Ovary (tissue), 9 donors: ENCODE data around the gene LNPEP. TPM values are rescaled to one million over a fixed set of nuclear protein-coding genes. Genes with fewer than 3 reads are reported as not detected.

Experiments
- DNase-seq, 5 donors: peaks; one replicate each; pipeline ENCODE4 v3.0.0-alpha.2; 2019 to 2020
- H3K27ac ChIP-seq, 2 donors: fragments of 200-600 bp; one replicate each; pipeline versions ENCODE4 v1.5.1 to v1.8.0; 2019 to 2022
- H3K27me3 ChIP-seq: fragments of 200-600 bp; one replicate; pipeline ENCODE4 v1.8.0; 2022
- H3K36me3 ChIP-seq: fragments of 200-600 bp; sonication (generic); one replicate; pipeline ENCODE4 v1.5.1; 2019
- H3K4me1 ChIP-seq: one replicate; pipeline ENCODE4 v1.8.1; 2013; ENCODE audit warnings: mild to moderate bottlenecking, moderate library complexity; ENCODE audit not compliant: insufficient read depth
- H3K4me3 ChIP-seq: fragments of 200-600 bp; sonication (generic); one replicate; pipeline ENCODE4 v1.5.1; 2017
- H3K9me3 ChIP-seq, 2 donors: fragments of 200-600 bp in 1 of 2; sonication (generic) in 1 of 2; one replicate each; pipeline versions ENCODE4 v1.5.1 to v1.8.1; 2013 to 2019; ENCODE audit warnings: mild to moderate bottlenecking in 1 of 2, moderate library complexity in 1 of 2
- EP300 ChIP-seq: sonication (generic); formaldehyde crosslinking; IDR thresholded peaks from one replicate; pipeline ENCODE4 v1.6.1; 2017; ENCODE audit warnings: antibody characterized with exemption
- POLR2A ChIP-seq: fragments of 450-650 bp; IDR thresholded peaks from one replicate; pipeline ENCODE4 v1.6.1; 2017; ENCODE audit warnings: antibody characterized with exemption, mild to moderate bottlenecking, moderate library complexity
- WGBS, 3 donors: extraction: QIAGEN DNeasy Blood & Tissue Kit in 1 of 3; methylation state at CpG; one replicate each; pipeline versions ENCODE4 v1.1.5 to v1.1.7; 2013 to 2017; 5-methylcytosine and 5-hydroxymethylcytosine counted together
- intact Hi-C, 4 donors: fragments of 100-400 bp; cut with DNase I; formaldehyde crosslinking; loops; one replicate each; pipeline versions ENCODE4 v1.11.0 to v1.15.1; 2022 to 2023
- polyA plus RNA-seq, 2 donors: library from polyadenylated mRNA; stranded (reverse); fragments of 200-250 nt in 1 of 2; fragments of 350-450 nt in 1 of 2; fragmentation: Illumina TruSeq in 1 of 2; extraction: RNeasy Lipid Tissue Mini Kit (QIAGEN cat#74804) in 1 of 2; gene quantifications; one replicate each; pipeline ENCODE4 v1.2.3, GENCODE V29; 2013 to 2014
- total RNA-seq, 7 donors: library from RNA; depleted of rRNA in 2 of 7; stranded (reverse); fragments of >200 nt in 2 of 7; fragmentation: NEBNext Ultra II Directional in 3 of 7; extraction: Animal tissue kit (Norgen Biotek cat#: 25700) in 3 of 7; gene quantifications; one replicate each; pipeline versions ENCODE4 v1.1.0 to v1.2.4, GENCODE V29; 2016 to 2023
- TF ChIP-seq, protein P1 (sequence below), 3 donors: fragments of 450-650 bp in 2 of 3; fragments of 200-600 bp in 1 of 3; IDR thresholded peaks; one replicate each; pipeline versions ENCODE4 v1.5.1 to v1.8.0; 2016 to 2022; ENCODE audit warnings: antibody characterized with exemption in 3 of 3, mild to moderate bottlenecking in 1 of 3
- donor health status: DM: no; HTN: no; CAD: no; lungs with moderate emphysema.
- donor health status: DM: no; HTN: no; CAD: no.
- donor health status: Bipolar disorder and iron deficiency.
- donor health status: DM: yes; HTN: yes; CAD: no.
- donor health status: DM: no; HTN: no; CAD: no.
- donor health status: DM: yes; HTN: yes; CAD: no.

Gene LNPEP
- total and polyA plus RNA-seq, 9 donors = 7.6 to 45.5 (median 32.3) TPM

DNA sequence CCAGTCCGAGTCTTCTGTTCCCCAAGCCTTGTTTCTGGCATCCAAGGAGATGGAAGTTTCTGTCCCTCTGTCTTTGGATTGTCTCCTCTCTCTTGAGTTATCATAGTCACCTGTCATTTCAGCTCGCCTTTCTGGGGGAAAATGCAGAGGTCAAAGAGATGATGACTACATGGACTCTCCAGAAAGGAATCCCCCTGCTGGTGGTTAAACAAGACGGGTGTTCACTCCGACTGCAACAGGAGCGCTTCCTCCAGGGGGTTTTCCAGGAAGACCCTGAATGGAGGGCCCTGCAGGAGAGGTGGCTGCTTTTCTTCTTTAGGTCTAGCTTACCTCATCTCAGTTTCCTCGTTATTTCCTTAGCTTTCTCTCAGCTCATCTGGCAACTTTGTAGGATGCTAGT, 34.5 kb upstream of the LNPEP start:
- TF ChIP-seq EP300 = no peak
- TF ChIP-seq, protein P1, sequence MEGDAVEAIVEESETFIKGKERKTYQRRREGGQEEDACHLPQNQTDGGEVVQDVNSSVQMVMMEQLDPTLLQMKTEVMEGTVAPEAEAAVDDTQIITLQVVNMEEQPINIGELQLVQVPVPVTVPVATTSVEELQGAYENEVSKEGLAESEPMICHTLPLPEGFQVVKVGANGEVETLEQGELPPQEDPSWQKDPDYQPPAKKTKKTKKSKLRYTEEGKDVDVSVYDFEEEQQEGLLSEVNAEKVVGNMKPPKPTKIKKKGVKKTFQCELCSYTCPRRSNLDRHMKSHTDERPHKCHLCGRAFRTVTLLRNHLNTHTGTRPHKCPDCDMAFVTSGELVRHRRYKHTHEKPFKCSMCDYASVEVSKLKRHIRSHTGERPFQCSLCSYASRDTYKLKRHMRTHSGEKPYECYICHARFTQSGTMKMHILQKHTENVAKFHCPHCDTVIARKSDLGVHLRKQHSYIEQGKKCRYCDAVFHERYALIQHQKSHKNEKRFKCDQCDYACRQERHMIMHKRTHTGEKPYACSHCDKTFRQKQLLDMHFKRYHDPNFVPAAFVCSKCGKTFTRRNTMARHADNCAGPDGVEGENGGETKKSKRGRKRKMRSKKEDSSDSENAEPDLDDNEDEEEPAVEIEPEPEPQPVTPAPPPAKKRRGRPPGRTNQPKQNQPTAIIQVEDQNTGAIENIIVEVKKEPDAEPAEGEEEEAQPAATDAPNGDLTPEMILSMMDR (IDR thresholded peaks at IDR 0.05) = no peak
- TF ChIP-seq POLR2A = no peak
- WGBS, 3 donors = 87 to 91% (median 87%) methylated on average over 6 of the region's 6 CpGs
- H3K36me3 ChIP-seq = no peaks in the 10 kb centered on the region

DNA sequence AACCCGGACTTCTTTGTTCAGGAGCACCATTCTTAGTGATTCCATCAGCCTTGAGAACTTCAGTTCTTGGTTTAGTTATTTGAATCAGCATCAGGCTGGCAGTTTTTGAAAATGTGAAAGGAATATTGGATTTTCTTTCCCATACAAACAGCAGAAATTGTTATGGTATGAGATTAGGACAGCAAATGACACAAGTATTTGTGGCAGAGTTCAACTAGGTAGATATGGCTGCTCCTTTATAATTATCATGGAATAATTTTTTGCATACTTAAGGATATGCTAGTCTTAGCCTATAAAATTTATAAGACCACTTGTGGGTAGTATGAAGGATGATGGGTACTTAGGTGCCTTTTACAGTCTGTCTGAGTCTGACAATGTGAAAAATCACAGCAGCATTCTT, 34.0 kb upstream of the LNPEP start:
- H3K4me3 ChIP-seq = no peak overlapping the region
- no peaks in the 10 kb centered on the region for H3K4me1 ChIP-seq
- no peaks in the 10 kb centered on the region for H3K27me3 ChIP-seq
- no peaks in the 10 kb centered on the region for H3K36me3 ChIP-seq
- WGBS, 3 donors = 86 to 100% (median 88%) methylated on average over 1 of the region's 1 CpG
- H3K27ac ChIP-seq = no peak overlapping the region
- H3K9me3 ChIP-seq = no peaks in the 10 kb centered on the region
- no peak for DNase-seq
- TF ChIP-seq EP300 (no peak), POLR2A (no peak)
- TF ChIP-seq, protein P1 (IDR thresholded peaks at IDR 0.05) = no peak
- intact Hi-C loops = no loop called here

More for the DNA sequence above, 34.5 kb upstream of the LNPEP start:
- Histone ChIP-seq H3K27me3 (no peaks in the 10 kb centered on the region), H3K4me1 (no peaks in the 10 kb centered on the region), H3K9me3 (no peaks in the 10 kb centered on the region), H3K27ac (no peak overlapping the region), H3K4me3 (no peak overlapping the region)
- no peak for DNase-seq
- intact Hi-C loops = no loop called here

DNA sequence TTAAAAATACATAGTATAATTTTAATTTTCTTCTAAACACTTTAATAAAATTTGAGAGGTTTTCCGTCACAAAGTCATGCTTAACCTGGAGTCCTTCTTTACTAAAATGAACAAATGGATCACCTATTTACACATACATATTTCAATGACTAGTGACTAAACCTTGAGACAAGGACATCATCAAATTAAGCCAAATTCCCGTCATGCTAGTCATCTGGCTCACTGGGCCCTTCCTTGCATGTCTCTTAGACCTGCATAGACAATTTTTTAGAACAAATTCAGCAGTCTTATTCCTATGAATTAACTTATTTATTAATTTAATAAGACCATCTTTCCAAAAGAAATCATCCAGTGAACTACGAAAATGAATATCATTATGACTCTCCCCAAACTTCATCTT, 33.0 kb upstream of the LNPEP start:
- WGBS, 3 donors = 78 to 99% (median 83%) methylated on average over 3 of the region's 3 CpGs

DNA sequence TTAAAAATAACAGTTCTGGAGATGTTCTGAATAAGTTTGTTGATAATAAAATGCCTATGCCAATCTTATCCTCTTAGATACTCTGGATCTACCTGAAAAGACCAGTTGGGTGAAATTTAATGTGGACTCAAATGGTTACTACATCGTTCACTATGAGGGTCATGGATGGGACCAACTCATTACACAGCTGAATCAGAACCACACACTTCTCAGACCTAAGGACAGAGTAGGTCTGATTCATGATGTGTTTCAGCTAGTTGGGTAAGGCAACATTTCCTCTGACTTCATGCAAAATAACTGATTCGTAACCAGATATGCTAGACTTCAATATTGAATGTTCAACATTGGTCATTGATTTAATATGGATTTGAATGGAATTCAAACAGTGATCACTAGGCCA, 32.6 kb upstream of the LNPEP start:
- Histone ChIP-seq H3K4me3 (no peak overlapping the region), H3K9me3 (no peaks in the 10 kb centered on the region), H3K4me1 (no peaks in the 10 kb centered on the region), H3K27ac (no peak overlapping the region), H3K36me3 (no peaks in the 10 kb centered on the region), H3K27me3 (no peaks in the 10 kb centered on the region)
- TF ChIP-seq, protein P1 (IDR thresholded peaks at IDR 0.05) = no peak
- TF ChIP-seq POLR2A (no peak), EP300 (no peak)
- intact Hi-C loops = no loop called here
- WGBS, 3 donors = 95 to 98% (median 96%) methylated on average over 2 of the region's 2 CpGs
- no peak for DNase-seq

More for the DNA sequence above, 33.0 kb upstream of the LNPEP start:
- no peak overlapping the region for H3K4me3 ChIP-seq
- no peak overlapping the region for H3K27ac ChIP-seq
- no peaks in the 10 kb centered on the region for H3K4me1 ChIP-seq
- TF ChIP-seq, protein P1 (IDR thresholded peaks at IDR 0.05) = no peak
- TF ChIP-seq EP300 = no peak
- TF ChIP-seq POLR2A = no peak
- DNase-seq = no peak
- H3K36me3 ChIP-seq = no peaks in the 10 kb centered on the region
- H3K9me3 ChIP-seq = no peaks in the 10 kb centered on the region
- H3K27me3 ChIP-seq = no peaks in the 10 kb centered on the region
- intact Hi-C loops = no loop called here
